IPS-18a (cell line): Measurements from ENCODE around the gene TMEM60.

Experiments
- H3K27ac ChIP-seq: one replicate; pipeline ENCODE4 v1.5.1; 2013; ENCODE audit warnings: low read length
- H3K27me3 ChIP-seq: one replicate; pipeline ENCODE4 v1.6.1; 2013; ENCODE audit warnings: mild to moderate bottlenecking, low read length; ENCODE audit not compliant: control insufficient read depth, insufficient read depth
- H3K36me3 ChIP-seq: one replicate; pipeline ENCODE4 v1.6.1; 2013; ENCODE audit warnings: low read depth, low read length; ENCODE audit not compliant: control insufficient read depth
- H3K4me1 ChIP-seq: one replicate; pipeline ENCODE4 v1.6.1; 2013; ENCODE audit warnings: low read depth, low read length; ENCODE audit not compliant: control insufficient read depth
- H3K4me3 ChIP-seq: one replicate; pipeline ENCODE4 v1.5.1; 2013; ENCODE audit warnings: low read length
- H3K9ac ChIP-seq: one replicate; pipeline ENCODE4 v1.6.1; 2013; ENCODE audit warnings: mild to moderate bottlenecking, low read length, moderate library complexity
- H3K9me3 ChIP-seq: one replicate; pipeline ENCODE4 v1.6.1; 2013; ENCODE audit warnings: low read depth, low read length; ENCODE audit not compliant: control insufficient read depth

The TMEM60 gene

GRCh38 chr7:77765906-77766800, 32.1 kb downstream of the TMEM60 start:
- no peak overlapping the region for H3K27ac ChIP-seq

DNA sequence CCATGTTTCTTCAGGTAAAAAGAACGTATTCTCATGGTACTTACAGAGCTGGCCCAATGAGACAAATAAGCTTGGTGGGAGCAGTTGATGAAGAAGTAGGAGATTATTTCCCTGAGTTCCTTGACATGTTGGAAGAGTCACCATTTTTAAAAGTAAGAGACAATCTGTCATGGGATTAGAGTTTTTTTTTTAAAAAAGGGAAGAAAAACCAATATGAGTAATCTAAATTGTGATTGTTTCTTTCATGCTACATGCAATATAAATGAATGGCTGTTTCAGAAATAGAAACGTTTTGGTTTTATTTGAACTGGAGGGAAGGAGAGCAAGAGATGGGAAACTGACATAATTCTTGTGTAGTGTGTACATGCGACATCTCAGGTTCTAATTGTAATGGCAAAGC, 32.8 kb downstream of the TMEM60 start:
- H3K4me3 ChIP-seq = no peak overlapping the region
- no peak overlapping the region for H3K9ac ChIP-seq
- no peak overlapping the region for H3K27ac ChIP-seq
- H3K4me1 ChIP-seq = no peaks in the 10 kb centered on the region
- H3K36me3 ChIP-seq = no peaks in the 10 kb centered on the region
- no peaks in the 10 kb centered on the region for H3K9me3 ChIP-seq
- no peaks in the 10 kb centered on the region for H3K27me3 ChIP-seq

More at GRCh38 chr7:77765906-77766800, 32.1 kb downstream of the TMEM60 start:
- Histone ChIP-seq H3K9me3 (no peaks in the 10 kb centered on the region), H3K4me1 (no peaks in the 10 kb centered on the region), H3K4me3 (no peak overlapping the region), H3K36me3 (no peaks in the 10 kb centered on the region), H3K9ac (no peak overlapping the region), H3K27me3 (no peaks in the 10 kb centered on the region)

GRCh38 chr7:77760809-77761453, 37.3 kb downstream of the TMEM60 start:
- no peaks in the 10 kb centered on the region for H3K36me3 ChIP-seq
- H3K27ac ChIP-seq = no peak overlapping the region
- H3K4me3 ChIP-seq = no peak overlapping the region
- no peak overlapping the region for H3K9ac ChIP-seq
- no peaks in the 10 kb centered on the region for H3K9me3 ChIP-seq
- no peaks in the 10 kb centered on the region for H3K27me3 ChIP-seq
- H3K4me1 ChIP-seq = no peaks in the 10 kb centered on the region

DNA sequence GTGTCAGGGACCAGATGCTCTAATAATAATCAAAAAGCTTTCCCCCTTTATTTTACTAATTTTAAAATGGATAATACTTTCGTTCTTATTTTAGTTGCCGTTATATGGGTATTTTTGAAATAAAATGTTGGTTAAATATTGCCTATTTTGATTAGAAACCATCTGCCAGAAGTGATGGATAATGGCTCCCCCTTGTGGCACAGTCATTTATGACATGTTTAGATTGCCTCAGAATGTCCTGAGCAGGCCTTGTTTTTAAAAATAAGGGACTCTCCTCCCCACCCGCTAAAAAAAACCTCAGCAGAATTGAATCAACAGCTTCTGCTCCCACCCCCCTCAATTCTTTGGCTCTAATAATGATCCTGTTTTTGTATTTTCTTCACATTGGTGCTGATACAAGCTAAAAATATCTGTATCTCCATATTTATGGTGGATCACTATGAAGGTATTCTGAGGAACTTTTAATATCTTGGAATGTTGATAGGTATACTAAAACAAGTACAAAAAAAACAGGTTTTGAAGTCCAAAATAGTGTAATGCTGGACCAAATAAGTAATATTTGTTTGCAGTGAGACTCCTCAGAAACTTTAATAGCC, 38.8 kb downstream of the TMEM60 start:
- H3K36me3 ChIP-seq = no peaks in the 10 kb centered on the region

DNA sequence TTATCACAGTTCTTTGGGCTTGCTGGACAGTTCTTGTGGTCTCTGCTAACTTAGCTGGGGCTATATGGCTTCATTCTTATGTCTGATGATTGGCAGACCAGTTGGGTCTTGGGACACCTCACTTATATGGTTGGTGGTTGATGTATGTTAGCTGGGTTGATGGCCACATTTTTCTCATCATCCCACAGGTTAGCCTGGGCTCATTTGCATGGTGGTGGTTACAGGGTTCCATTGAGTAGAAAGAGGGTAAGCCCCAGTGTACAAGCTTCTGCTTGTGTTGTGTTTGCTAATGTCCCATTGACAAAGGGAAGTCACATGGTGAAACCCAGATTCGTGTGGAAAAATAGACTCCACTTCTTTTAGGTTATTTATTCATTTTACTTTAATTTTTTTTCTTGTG, 40.6 kb downstream of the TMEM60 start:
- Histone ChIP-seq H3K27ac (no peak overlapping the region), H3K4me1 (no peaks in the 10 kb centered on the region), H3K4me3 (no peak overlapping the region), H3K36me3 (no peaks in the 10 kb centered on the region), H3K9ac (no peak overlapping the region), H3K9me3 (no peaks in the 10 kb centered on the region), H3K27me3 (no peaks in the 10 kb centered on the region)

More for the DNA sequence above, 38.8 kb downstream of the TMEM60 start:
- H3K27ac ChIP-seq = no peak overlapping the region
- no peak overlapping the region for H3K4me3 ChIP-seq
- H3K4me1 ChIP-seq = no peaks in the 10 kb centered on the region
- no peak overlapping the region for H3K9ac ChIP-seq
- H3K27me3 ChIP-seq = no peaks in the 10 kb centered on the region
- H3K9me3 ChIP-seq = no peaks in the 10 kb centered on the region

- H3K27me3 ChIP-seq = no peaks in the 10 kb centered on the region
- H3K27ac ChIP-seq = no peak overlapping the region
- no peaks in the 10 kb centered on the region for H3K9me3 ChIP-seq
- H3K4me1 ChIP-seq = no peaks in the 10 kb centered on the region
- no peak overlapping the region for H3K9ac ChIP-seq
- H3K36me3 ChIP-seq = peaks cover 11% of the 10 kb centered on the region
- no peak overlapping the region for H3K4me3 ChIP-seq
Measured at GRCh38 chr7:77753173-77753572, 45.1 kb downstream of the TMEM60 start.

GRCh38 chr7:77752016-77752415, 46.2 kb downstream of the TMEM60 start:
- no peaks in the 10 kb centered on the region for H3K4me1 ChIP-seq
- no peaks in the 10 kb centered on the region for H3K9me3 ChIP-seq
- no peak overlapping the region for H3K9ac ChIP-seq
- peaks cover 11% of the 10 kb centered on the region for H3K36me3 ChIP-seq
- H3K27ac ChIP-seq = no peak overlapping the region
- H3K27me3 ChIP-seq = no peaks in the 10 kb centered on the region
- H3K4me3 ChIP-seq = no peak overlapping the region

DNA sequence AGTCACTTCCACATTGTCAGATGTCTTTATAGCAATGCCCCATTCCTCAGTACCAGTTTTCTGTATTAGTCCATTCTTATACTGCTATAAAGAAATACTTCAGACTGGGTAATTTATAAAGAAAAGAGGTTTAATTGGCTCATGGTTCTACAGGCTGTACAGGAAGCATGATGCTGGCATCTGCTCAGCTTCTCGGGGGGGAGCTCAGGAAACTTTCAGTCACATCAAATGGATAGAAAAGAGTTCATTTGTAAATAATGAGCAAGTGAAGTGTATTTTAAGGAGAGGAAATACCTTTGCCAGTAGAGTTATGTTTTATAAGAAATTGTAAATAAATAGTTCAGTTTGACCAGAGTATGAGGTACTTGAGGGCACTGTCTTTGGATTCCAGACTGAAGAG, 50.5 kb downstream of the TMEM60 start:
- H3K4me3 ChIP-seq = no peak overlapping the region
- H3K27ac ChIP-seq = no peak overlapping the region
- no peaks in the 10 kb centered on the region for H3K4me1 ChIP-seq
- H3K36me3 ChIP-seq = peaks cover 11% of the 10 kb centered on the region
- H3K9ac ChIP-seq = no peak overlapping the region
- H3K9me3 ChIP-seq = no peaks in the 10 kb centered on the region
- no peaks in the 10 kb centered on the region for H3K27me3 ChIP-seq

GRCh38 chr7:77747178-77747577, 51.1 kb downstream of the TMEM60 start:
- H3K36me3 ChIP-seq = peaks cover 9% of the 10 kb centered on the region
- no peak overlapping the region for H3K27ac ChIP-seq

DNA sequence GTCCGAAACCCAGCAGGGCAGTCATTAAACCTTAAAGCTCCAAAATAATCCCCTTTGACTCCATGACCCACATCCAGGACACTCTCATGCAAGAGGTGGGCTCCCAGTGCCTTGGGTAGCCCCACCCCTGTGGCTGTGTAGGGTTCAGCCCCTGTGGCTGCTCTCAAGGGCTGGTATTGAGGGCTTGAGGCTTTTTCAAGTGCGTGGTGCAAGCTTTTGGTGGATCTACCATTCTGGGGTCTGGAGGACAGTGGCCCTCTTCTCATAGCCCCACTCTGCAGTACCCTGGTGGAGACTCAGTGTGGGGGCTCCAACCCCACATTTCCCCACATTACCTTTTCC, 51.4 kb downstream of the TMEM60 start:
- Histone ChIP-seq H3K36me3 (peaks cover 7% of the 10 kb centered on the region), H3K27me3 (no peaks in the 10 kb centered on the region), H3K27ac (no peak overlapping the region), H3K9me3 (no peaks in the 10 kb centered on the region), H3K4me1 (no peaks in the 10 kb centered on the region), H3K4me3 (no peak overlapping the region), H3K9ac (no peak overlapping the region)

More at GRCh38 chr7:77747178-77747577, 51.1 kb downstream of the TMEM60 start:
- Histone ChIP-seq H3K27me3 (no peaks in the 10 kb centered on the region), H3K9me3 (no peaks in the 10 kb centered on the region), H3K4me1 (no peaks in the 10 kb centered on the region), H3K9ac (no peak overlapping the region), H3K4me3 (no peak overlapping the region)

- Histone ChIP-seq H3K4me3 (no peak overlapping the region), H3K36me3 (peaks cover 7% of the 10 kb centered on the region), H3K4me1 (no peaks in the 10 kb centered on the region), H3K9ac (no peak overlapping the region), H3K27ac (no peak overlapping the region), H3K9me3 (no peaks in the 10 kb centered on the region), H3K27me3 (no peaks in the 10 kb centered on the region)
Measured at GRCh38 chr7:77746164-77746823, 51.9 kb downstream of the TMEM60 start.
